Muscle layer of duodenum (tissue), 2 donors: ENCODE measurements around the gene POTEG.
"Not testable (repeated sequence)": the region's sequence is repeated elsewhere in the genome, so short reads cannot be mapped to it uniquely, and the experiment has no call there.

ENCODE experiments used
- H3K27ac ChIP-seq: one replicate; pipeline ENCODE4 v1.7.0; 2013; ENCODE audit warnings: mild to moderate bottlenecking, low read length
- H3K27me3 ChIP-seq: one replicate; pipeline ENCODE4 v1.7.0; 2013; ENCODE audit warnings: low read depth, mild to moderate bottlenecking, control low read depth, low read length
- H3K36me3 ChIP-seq, 2 donors: one replicate each; pipeline ENCODE4 v1.7.0; 2013; ENCODE audit warnings: low read length in 2 of 2, control low read depth in 1 of 2, mild to moderate bottlenecking in 1 of 2; ENCODE audit not compliant: insufficient read depth in 2 of 2, control insufficient read depth in 1 of 2
- H3K4me1 ChIP-seq, 2 donors: one replicate each; pipeline ENCODE4 v1.7.0; 2013; ENCODE audit warnings: low read length in 2 of 2, mild to moderate bottlenecking in 2 of 2, control low read depth in 1 of 2, moderate library complexity in 1 of 2; ENCODE audit not compliant: insufficient read depth in 2 of 2, control insufficient read depth in 1 of 2
- H3K4me3 ChIP-seq, 2 donors: one replicate each; pipeline ENCODE4 v1.7.0; 2013; ENCODE audit warnings: low read length in 2 of 2, low read depth in 1 of 2, mild to moderate bottlenecking in 1 of 2
- H3K9me3 ChIP-seq, 2 donors: one replicate each; pipeline ENCODE4 v1.7.0; 2013; ENCODE audit warnings: low read length in 2 of 2, control low read depth in 1 of 2, mild to moderate bottlenecking in 1 of 2; ENCODE audit not compliant: control insufficient read depth in 1 of 2
- donor health status: healthy.

POTEG gene

DNA sequence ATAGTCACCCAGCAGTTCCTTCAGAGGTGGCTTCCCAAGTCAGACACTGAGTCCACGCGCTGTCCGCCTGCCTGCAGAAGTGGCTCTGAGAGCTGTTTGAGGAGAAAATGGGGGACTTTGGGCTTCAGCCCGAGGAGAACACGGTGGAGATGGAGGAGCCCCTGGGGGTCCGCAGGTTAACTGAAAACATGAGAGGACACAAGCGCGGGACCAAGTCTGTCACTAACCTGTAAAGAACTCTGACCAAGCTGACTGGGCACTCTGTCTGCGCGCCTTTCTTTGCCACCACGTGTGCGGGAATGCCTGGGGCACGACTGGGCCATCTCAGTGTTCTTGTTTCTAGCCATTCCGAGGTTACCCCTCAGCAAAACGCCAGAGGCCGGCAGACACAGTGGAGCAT, 62.4 kb downstream of the POTEG start:
- not testable (repeated sequence) for H3K27me3 ChIP-seq, H3K36me3 ChIP-seq, H3K9me3 ChIP-seq, H3K27ac ChIP-seq, H3K4me3 ChIP-seq, H3K4me1 ChIP-seq

- H3K9me3 ChIP-seq, H3K27ac ChIP-seq, H3K4me1 ChIP-seq, H3K27me3 ChIP-seq, H3K36me3 ChIP-seq, H3K4me3 ChIP-seq: not testable (repeated sequence)
These were observed 71.3 kb downstream of the POTEG start for GRCh38 chr14:19362803-19363202.

DNA sequence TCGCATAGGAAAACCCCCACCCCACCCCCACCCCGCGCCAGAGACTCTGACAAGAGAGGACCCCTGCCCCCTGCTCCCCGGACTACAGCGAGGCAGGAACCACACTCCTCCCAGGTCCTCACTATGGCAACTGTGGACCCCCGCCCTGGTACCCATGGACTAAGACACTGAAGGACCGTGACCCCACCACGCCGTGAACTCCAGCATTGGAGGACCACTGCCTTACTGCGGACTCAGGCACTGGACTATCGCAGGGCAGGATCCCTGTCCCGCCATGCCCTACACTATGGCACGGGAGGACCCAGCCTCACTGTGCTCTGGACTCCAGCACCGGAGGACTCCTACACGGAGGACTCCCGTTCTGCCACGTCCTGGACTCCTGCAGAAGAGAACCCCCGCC, 71.8 kb downstream of the POTEG start:
- not testable (repeated sequence) for H3K9me3 ChIP-seq, H3K27ac ChIP-seq, H3K4me1 ChIP-seq, H3K27me3 ChIP-seq, H3K36me3 ChIP-seq, H3K4me3 ChIP-seq

DNA sequence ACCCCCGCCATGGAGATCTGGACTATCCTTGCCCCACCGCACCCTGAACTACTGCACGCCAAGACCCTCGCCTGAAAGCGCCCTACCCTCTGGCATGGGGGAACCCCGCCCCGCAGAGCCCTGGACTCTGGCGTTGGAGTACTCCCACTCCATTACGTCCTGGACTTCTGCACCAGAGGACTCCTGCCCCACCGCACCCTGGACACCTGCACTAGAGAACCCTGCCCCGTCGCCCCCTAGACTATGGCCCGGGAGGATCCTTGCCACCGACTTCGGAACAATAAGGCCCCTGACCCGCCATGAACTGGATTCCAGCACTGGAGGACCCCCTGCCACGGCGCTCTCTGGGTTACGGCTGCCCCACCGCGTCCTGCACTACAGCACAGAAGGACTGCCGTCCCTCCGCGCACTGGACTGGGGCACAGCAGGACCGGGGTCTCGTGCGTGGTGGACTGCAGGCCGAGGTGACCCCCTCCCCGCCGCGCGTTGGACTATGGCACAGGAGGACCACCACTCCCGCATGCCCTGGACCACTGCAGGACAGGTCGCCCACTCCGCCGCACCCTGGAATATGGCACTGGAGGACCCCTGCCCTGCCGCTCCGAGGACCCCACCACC, 72.4 kb downstream of the POTEG start:
- H3K4me3 ChIP-seq, H3K36me3 ChIP-seq, H3K27me3 ChIP-seq, H3K27ac ChIP-seq, H3K4me1 ChIP-seq, H3K9me3 ChIP-seq: not testable (repeated sequence)

- H3K27me3 ChIP-seq, H3K4me3 ChIP-seq, H3K4me1 ChIP-seq, H3K27ac ChIP-seq, H3K36me3 ChIP-seq, H3K9me3 ChIP-seq: not testable (repeated sequence)
These were observed 73.1 kb downstream of the POTEG start for GRCh38 chr14:19360937-19361635.
